Measurements from ENCODE around the gene CD47. TPM values are rescaled to one million over a fixed set of nuclear protein-coding genes. Genes with fewer than 3 reads are reported as not detected.

The CD47 gene
- polyA plus RNA-seq, 1 of the 3 experiments (the other 2 are of a cell fraction) = 19.6 TPM

GRCh38 chr3:108028896-108029295 lies 61.9 kb downstream of the CD47 start (continued):
- TF ChIP-seq EZH2phosphoT487 (IDR thresholded peaks at IDR 0.05; ENCODE audit: borderline replicate concordance, low read depth) = no peak
- no peak for TF ChIP-seq FOXJ3 (CRISPR knock-in tag; IDR thresholded peaks at IDR 0.05)

GRCh38 chr3:108025177-108025576 lies 65.7 kb downstream of the CD47 start:
- ChIA-PET POLR2A (no interaction called here), CTCF (interaction anchor here (0.9 to 1.1 kb wide), 2 partner anchors 12 to 65 kb away, joined by 3 read pairs; no protein-coding TSS in a partner anchor)
- DNase-seq = no peak

GRCh38 chr3:108024146-108024850 lies 66.5 kb downstream of the CD47 start:
- no peak overlapping the region for H3K4me3 ChIP-seq (ENCODE audit: low read depth in 2 of 2, low read length in 1 of 2)
- no peak overlapping the region for H3K27ac ChIP-seq (ENCODE audit: low read depth in 2 of 2, low read length in 1 of 2)
- CTCF ChIA-PET = interaction anchor here (0.9 to 1.1 kb wide), 3 partner anchors 13 to 65 kb away, joined by 3 read pairs; no protein-coding TSS in a partner anchor
- no peaks in the 10 kb centered on the region for H4K20me1 ChIP-seq (ENCODE audit: insufficient read depth)
- no peaks in the 10 kb centered on the region for H3F3A ChIP-seq (replicated peaks; ENCODE audit: insufficient read depth)
- H3K9ac ChIP-seq = no peak overlapping the region
- no peaks in the 10 kb centered on the region for H3K9me3 ChIP-seq
- H3K36me3 ChIP-seq (replicated peaks in 1 of 2; ENCODE audit: control insufficient read depth in 1 of 2, insufficient read depth in 2 of 2, low read length in 1 of 2) = no peaks in the 10 kb centered on the region
- no peak overlapping the region for H2AFZ ChIP-seq (ENCODE audit: low read depth)
- no peak overlapping the region for H3K4me2 ChIP-seq
- H3K79me2 ChIP-seq (ENCODE audit: insufficient read depth) = no peaks in the 10 kb centered on the region
- 89% methylated on average over 6 of the region's 6 CpGs for WGBS (ENCODE audit: low lambda C conversion rate)
- POLR2A ChIA-PET = no interaction called here
- no peaks in the 10 kb centered on the region for H3K9me2 ChIP-seq
- no peaks in the 10 kb centered on the region for H3K27me3 ChIP-seq (ENCODE audit: insufficient read depth)
- peaks cover 0 to 5% of the 10 kb centered on the region in 2 experiments; a peak in 2 of 4 replicates for H3K4me1 ChIP-seq (ENCODE audit: control insufficient read depth in 1 of 2, insufficient read depth in 2 of 2, low read depth in 1 of 2, low read length in 1 of 2)
- DNase-seq = no peak
- TF ChIP-seq NFIC (IDR thresholded peaks at IDR 0.05; ENCODE audit: borderline replicate concordance) = no peak
- TF ChIP-seq JUND (IDR thresholded peaks at IDR 0.05) = no peak
- TF ChIP-seq GABPA (IDR thresholded peaks at IDR 0.05; ENCODE audit: low read depth) = no peak
- TF ChIP-seq RFX5 (IDR thresholded peaks at IDR 0.05; ENCODE audit: low read length) = no peak
- no peak for TF ChIP-seq POLR2AphosphoS5 (IDR thresholded peaks at IDR 0.05; ENCODE audit: low read depth, low read length)
- no peak for TF ChIP-seq CHD2 (IDR thresholded peaks at IDR 0.05; ENCODE audit: low read length, partially characterized antibody)
- no peak for TF ChIP-seq MAX (IDR thresholded peaks at IDR 0.05; ENCODE audit: low read depth)
- TF ChIP-seq MXI1 (IDR thresholded peaks at IDR 0.05; ENCODE audit: low read depth, low read length) = no peak
- TF ChIP-seq TAF1 (IDR thresholded peaks at IDR 0.05; ENCODE audit: borderline replicate concordance, low read depth, low read length) = no peak
- no peak for TF ChIP-seq FOSL2 (IDR thresholded peaks at IDR 0.05; ENCODE audit: borderline replicate concordance, low read depth)
- TF ChIP-seq SMC3 (IDR thresholded peaks at IDR 0.05; ENCODE audit: low read depth, low read length) = no peak
- TF ChIP-seq USF2 (IDR thresholded peaks at IDR 0.05; ENCODE audit: borderline replicate concordance, low read depth, low read length) = no peak
- TF ChIP-seq ZBTB33 (IDR thresholded peaks at IDR 0.05; ENCODE audit: borderline replicate concordance, low read depth) = no peak
- TF ChIP-seq REST (IDR thresholded peaks at IDR 0.05; ENCODE audit: low read depth, low read length) = no peak

More at GRCh38 chr3:108025177-108025576, 65.7 kb downstream of the CD47 start:
- Histone ChIP-seq H3K9me2 (no peaks in the 10 kb centered on the region), H3K9ac (no peak overlapping the region), H3K27ac (ENCODE audit: low read depth in 2 of 2, low read length in 1 of 2) (no peak overlapping the region), H3K4me3 (ENCODE audit: low read depth in 2 of 2, low read length in 1 of 2) (no peak overlapping the region), H3F3A (replicated peaks; ENCODE audit: insufficient read depth) (no peaks in the 10 kb centered on the region), H3K9me3 (no peaks in the 10 kb centered on the region), H3K4me1 (ENCODE audit: control insufficient read depth in 1 of 2, insufficient read depth in 2 of 2, low read depth in 1 of 2, low read length in 1 of 2) (peaks cover 0 to 5% of the 10 kb centered on the region in 2 experiments; a peak in 2 of 4 replicates), H3K36me3 (replicated peaks in 1 of 2; ENCODE audit: control insufficient read depth in 1 of 2, insufficient read depth in 2 of 2, low read length in 1 of 2) (no peaks in the 10 kb centered on the region), H4K20me1 (ENCODE audit: insufficient read depth) (no peaks in the 10 kb centered on the region), H2AFZ (ENCODE audit: low read depth) (no peak overlapping the region), H3K27me3 (ENCODE audit: insufficient read depth) (no peaks in the 10 kb centered on the region), H3K79me2 (ENCODE audit: insufficient read depth) (no peaks in the 10 kb centered on the region), H3K4me2 (no peak overlapping the region)
- WGBS (ENCODE audit: low lambda C conversion rate) = 94% methylated on average over 3 of the region's 3 CpGs
- no peak for TF ChIP-seq SIN3A (IDR thresholded peaks at IDR 0.05; ENCODE audit: borderline replicate concordance, low read depth, low read length)
- TF ChIP-seq MAX (IDR thresholded peaks at IDR 0.05; ENCODE audit: low read depth) = no peak
- no peak for TF ChIP-seq EP300 (IDR thresholded peaks at IDR 0.05; ENCODE audit: borderline replicate concordance in 1 of 2, low read depth in 1 of 2, low read length in 1 of 2)

All from SK-N-SH (cell line).